ENCODE results near the gene SMCO4.
"Not testable (repeated sequence)": the region's sequence is repeated elsewhere in the genome, so short reads cannot be mapped to it uniquely, and the experiment has no call there.

GRCh38 chr11:93463666-93464065 is 79.5 kb downstream of the SMCO4 start:
- TF ChIP-seq CTCF (IDR thresholded peaks at IDR 0.05; ENCODE audit: insufficient read depth, low read depth, low read length); EZH2 (IDR thresholded peaks at IDR 0.05; ENCODE audit: insufficient read depth, low read length): not testable (repeated sequence)
